ENCODE data around the gene DCAF6.

DCAF6 gene

DNA sequence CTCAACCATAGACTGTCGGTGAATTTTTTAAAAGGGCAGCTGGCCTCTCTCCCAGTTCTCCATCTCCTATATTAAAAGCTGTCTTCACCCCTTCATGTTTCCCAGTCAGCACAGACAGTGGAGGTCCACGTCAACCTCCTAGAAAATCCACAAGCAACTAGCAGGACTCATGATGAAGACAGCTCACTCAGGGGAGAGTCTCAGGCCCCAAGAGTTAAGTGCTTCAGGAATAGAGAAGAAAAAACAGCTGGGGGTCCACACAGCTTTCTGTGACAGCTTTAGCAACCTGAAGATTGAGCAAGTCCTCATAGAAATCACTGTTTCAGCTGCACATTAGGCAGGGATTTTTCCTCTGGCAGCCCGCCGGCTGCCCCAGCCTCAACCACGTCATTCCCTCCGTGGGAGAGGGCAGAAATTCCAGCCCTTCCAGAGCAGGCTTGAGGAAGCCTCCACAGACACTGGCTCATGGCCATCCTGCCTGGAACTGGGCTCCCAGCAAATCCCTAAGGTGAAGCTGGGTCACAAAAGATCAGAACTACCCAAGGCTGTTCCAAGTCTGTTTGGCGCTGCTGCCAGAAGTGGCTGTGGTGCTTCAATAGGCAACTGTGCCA, 185.0 kb downstream of the DCAF6 start:
- TF ChIP-seq, protein P1, sequence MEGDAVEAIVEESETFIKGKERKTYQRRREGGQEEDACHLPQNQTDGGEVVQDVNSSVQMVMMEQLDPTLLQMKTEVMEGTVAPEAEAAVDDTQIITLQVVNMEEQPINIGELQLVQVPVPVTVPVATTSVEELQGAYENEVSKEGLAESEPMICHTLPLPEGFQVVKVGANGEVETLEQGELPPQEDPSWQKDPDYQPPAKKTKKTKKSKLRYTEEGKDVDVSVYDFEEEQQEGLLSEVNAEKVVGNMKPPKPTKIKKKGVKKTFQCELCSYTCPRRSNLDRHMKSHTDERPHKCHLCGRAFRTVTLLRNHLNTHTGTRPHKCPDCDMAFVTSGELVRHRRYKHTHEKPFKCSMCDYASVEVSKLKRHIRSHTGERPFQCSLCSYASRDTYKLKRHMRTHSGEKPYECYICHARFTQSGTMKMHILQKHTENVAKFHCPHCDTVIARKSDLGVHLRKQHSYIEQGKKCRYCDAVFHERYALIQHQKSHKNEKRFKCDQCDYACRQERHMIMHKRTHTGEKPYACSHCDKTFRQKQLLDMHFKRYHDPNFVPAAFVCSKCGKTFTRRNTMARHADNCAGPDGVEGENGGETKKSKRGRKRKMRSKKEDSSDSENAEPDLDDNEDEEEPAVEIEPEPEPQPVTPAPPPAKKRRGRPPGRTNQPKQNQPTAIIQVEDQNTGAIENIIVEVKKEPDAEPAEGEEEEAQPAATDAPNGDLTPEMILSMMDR (conservative IDR thresholded peaks at IDR 0.05), result no peak

GRCh38 chr1:168125051-168125450, 188.6 kb downstream of the DCAF6 start:
- no peak overlapping the region for H3K27ac ChIP-seq
- TF ChIP-seq, protein P1 (conservative IDR thresholded peaks at IDR 0.05), result no peak

More for the DNA sequence above, 185.0 kb downstream of the DCAF6 start:
- no peak overlapping the region for H3K27ac ChIP-seq

Data from VCaP (cell line).